Stimulated activated CD8-positive, alpha-beta memory T cell treated with anti-CD3 and anti-CD28 coated beads, Interleukin-7, amount 100 ng/mL, for 1 hour (primary cell): ENCODE measurements around the gene DEPP1.

Experiments used
- DNase-seq, 2 donors: peaks; one replicate each; pipeline ENCODE4 v3.0.0-alpha.2; 2020; ENCODE audit warnings: low read depth in 2 of 2

The DEPP1 gene

GRCh38 chr10:44967616-44968015 is 11.0 kb downstream of the DEPP1 start:
- no peak for DNase-seq

- DNase-seq = no peak
Measured at GRCh38 chr10:44966816-44967509, 11.6 kb downstream of the DEPP1 start.

GRCh38 chr10:44966129-44966815 is 12.3 kb downstream of the DEPP1 start:
- DNase-seq = no peak

GRCh38 chr10:44965651-44966097 is 12.9 kb downstream of the DEPP1 start:
- DNase-seq = no peak

- DNase-seq = no peak
Measured at GRCh38 chr10:44965104-44965503, 13.5 kb downstream of the DEPP1 start.

GRCh38 chr10:44963772-44964633 is 14.6 kb downstream of the DEPP1 start:
- DNase-seq = no peak

GRCh38 chr10:44962870-44963738 is 15.5 kb downstream of the DEPP1 start:
- DNase-seq = no peak

GRCh38 chr10:44961931-44962750 is 16.5 kb downstream of the DEPP1 start:
- DNase-seq = no peak

GRCh38 chr10:44961230-44961571 is 17.4 kb downstream of the DEPP1 start:
- no peak for DNase-seq

- no peak for DNase-seq
Measured at GRCh38 chr10:44960482-44961229, 18.0 kb downstream of the DEPP1 start.

- no peak for DNase-seq
Measured at GRCh38 chr10:44960088-44960460, 18.5 kb downstream of the DEPP1 start.

GRCh38 chr10:44959247-44960087 is 19.1 kb downstream of the DEPP1 start, which contains the start of gene RASSF4:
Gene RASSF4, plus strand, starts transcription at chr10:44959802. Its CDS starts 10,401 bp downstream, at chr10:44970203.
- DNase-seq = peak; percentile 85 to 86

GRCh38 chr10:44958898-44959246 is 19.7 kb downstream of the DEPP1 start:
- DNase-seq = no peak

- no peak for DNase-seq
Measured at GRCh38 chr10:44958196-44958897, 20.3 kb downstream of the DEPP1 start.

- DNase-seq = no peak
Measured at GRCh38 chr10:44956717-44957706, 21.6 kb downstream of the DEPP1 start.

GRCh38 chr10:44956226-44956625 is 22.4 kb downstream of the DEPP1 start:
- DNase-seq = no peak

- no peak for DNase-seq
Measured at GRCh38 chr10:44955413-44956070, 23.1 kb downstream of the DEPP1 start.
